GM23338 (cell line): ENCODE measurements around the gene BCL10. TPM values are rescaled to one million over a fixed set of nuclear protein-coding genes. Genes with fewer than 3 reads are reported as not detected.

Source experiments
- ATAC-seq: fragments of 200-7000 bp; cut with Tn5 transposase; 3 replicates; pipeline ENCODE4 v1.9.1; 2020
- DNase-seq: peaks from one replicate; pipeline ENCODE4 v3.0.0-alpha.2; 2015; ENCODE audit warnings: low spot score
- H2AFZ ChIP-seq: fragments of 200-600 bp; sonication (generic); 2 replicates; pipeline ENCODE4 v1.8.0; 2016; ENCODE audit warnings: antibody characterized with exemption, mild to moderate bottlenecking, moderate library complexity
- H3F3A ChIP-seq: fragments of 200-600 bp; sonication (generic); replicated peaks from 2 replicates; pipeline ENCODE4 v1.8.0; 2017; ENCODE audit warnings: antibody characterized with exemption, mixed run types, low read depth
- H3K27ac ChIP-seq: fragments of 200-600 bp; sonication (generic); 2 replicates; pipeline ENCODE4 v1.6.1; 2016; ENCODE audit warnings: low read depth
- H3K27me3 ChIP-seq: fragments of 200-600 bp; sonication (generic); 2 replicates; pipeline ENCODE4 v1.8.0; 2016; ENCODE audit warnings: mild to moderate bottlenecking, mixed run types, moderate library complexity; ENCODE audit not compliant: insufficient read depth
- H3K36me3 ChIP-seq: fragments of 200-600 bp; sonication (generic); 2 replicates; pipeline ENCODE4 v1.8.0; 2016; ENCODE audit warnings: mild to moderate bottlenecking; ENCODE audit not compliant: insufficient read depth
- H3K4me1 ChIP-seq: fragments of 200-600 bp; sonication (generic); 2 replicates; pipeline ENCODE4 v1.8.0; 2016; ENCODE audit warnings: mild to moderate bottlenecking, moderate library complexity; ENCODE audit not compliant: insufficient read depth
- H3K4me2 ChIP-seq: fragments of 200-600 bp; sonication (generic); 2 replicates; pipeline ENCODE4 v1.7.1; 2017; ENCODE audit warnings: mixed run types
- H3K4me3 ChIP-seq: fragments of 200-600 bp; sonication (generic); 2 replicates; pipeline ENCODE4 v1.6.1; 2016; ENCODE audit warnings: mixed run types
- H3K79me2 ChIP-seq: fragments of 200-600 bp; sonication (generic); replicated peaks from 2 replicates; pipeline ENCODE4 v1.8.0; 2017; ENCODE audit warnings: mild to moderate bottlenecking; ENCODE audit not compliant: insufficient read depth
- H3K9me2 ChIP-seq: fragments of 200-600 bp; sonication (generic); 2 replicates; pipeline ENCODE4 v1.8.0; 2017; ENCODE audit not compliant: insufficient read depth
- H4K20me1 ChIP-seq: fragments of 200-600 bp; sonication (generic); replicated peaks from 2 replicates; pipeline ENCODE4 v1.8.0; 2017; ENCODE audit warnings: mild to moderate bottlenecking; ENCODE audit not compliant: insufficient read depth
- H3K27ac Mint-ChIP-seq: 2 replicates; pipeline ENCODE4 v1.8.0; 2020; ENCODE audit warnings: inconsistent platforms, mild to moderate bottlenecking, moderate library complexity, mixed read lengths
- H3K27me3 Mint-ChIP-seq: 3 replicates; pipeline ENCODE4 v1.8.0; 2022; ENCODE audit warnings: low read depth, mild to moderate bottlenecking, moderate library complexity, mixed read lengths, inconsistent platforms; ENCODE audit not compliant: insufficient read depth, poor library complexity
- H3K36me3 Mint-ChIP-seq: 3 replicates; pipeline ENCODE4 v1.8.0; 2021; ENCODE audit warnings: low read depth, mild to moderate bottlenecking, inconsistent platforms, moderate library complexity, mixed read lengths
- H3K4me1 Mint-ChIP-seq: 3 replicates; pipeline ENCODE4 v1.8.0; 2020; ENCODE audit warnings: mild to moderate bottlenecking, inconsistent platforms, mixed read lengths
- H3K4me3 Mint-ChIP-seq: 3 replicates; pipeline ENCODE4 v1.8.0; 2021; ENCODE audit warnings: moderate library complexity, mild to moderate bottlenecking, inconsistent platforms, mixed read lengths
- H3K9me3 Mint-ChIP-seq: 3 replicates; pipeline ENCODE4 v1.8.0; 2020; ENCODE audit warnings: moderate library complexity, mild to moderate bottlenecking, inconsistent platforms, mixed read lengths
- CREB1 ChIP-seq: fragments of 250-450 bp; sonication (Bioruptor Pico); IDR thresholded peaks from 2 replicates; pipeline ENCODE4 v1.5.0; 2020; ENCODE audit warnings: low read depth, mild to moderate bottlenecking, moderate library complexity
- EZH2 ChIP-seq: fragments of 200-600 bp; sonication (generic); IDR thresholded peaks from one replicate; pipeline ENCODE4 v1.8.0; 2017; ENCODE audit warnings: antibody characterized with exemption, mild to moderate bottlenecking, low read depth; ENCODE audit not compliant: unreplicated experiment
- EZH2phosphoT487 ChIP-seq: fragments of 200-600 bp; sonication (generic); IDR thresholded peaks from one replicate; pipeline ENCODE4 v1.8.1; 2018; ENCODE audit warnings: antibody characterized with exemption; ENCODE audit not compliant: unreplicated experiment
- POLR2AphosphoS5 ChIP-seq: IDR thresholded peaks from 2 replicates; pipeline ENCODE4 v1.6.1; 2016; ENCODE audit warnings: antibody characterized with exemption, low read depth
- ZNF331 ChIP-seq: fragments of 250-450 bp; sonication (Bioruptor Pico); IDR thresholded peaks from 2 replicates; pipeline ENCODE4 v1.5.0; 2020; ENCODE audit warnings: low read depth, mild to moderate bottlenecking, moderate library complexity
- polyA plus RNA-seq: library from polyadenylated mRNA; unstranded; fragments of >200 nt; fragmentation: Nextera tagmentation; extraction: Ambion mirVana; gene quantifications from 2 replicates; pipeline ENCODE4 v1.2.1, GENCODE V29; 2016
- total RNA-seq: library from RNA; depleted of rRNA; stranded (reverse); fragments of >200 nt; shearing (Covaris generic); gene quantifications from 2 replicates; pipeline ENCODE4 v1.2.3, GENCODE V29; 2014
- TF ChIP-seq, protein P1 (sequence below): IDR thresholded peaks from one replicate; pipeline ENCODE4 v1.6.1; 2018; ENCODE audit warnings: antibody characterized with exemption; ENCODE audit not compliant: unreplicated experiment
- TF ChIP-seq, protein P2 (sequence below), 2 experiments: fragments of 200-600 bp in 1 of 2; sonication (generic) in 1 of 2; conservative IDR thresholded peaks; 2 replicates each; pipeline versions ENCODE4 v1.5.1 to v1.6.1; 2016 to 2017; ENCODE audit warnings: antibody characterized with exemption in 2 of 2, low read depth in 2 of 2, mild to moderate bottlenecking in 2 of 2, moderate library complexity in 1 of 2
- TF ChIP-seq, protein P3 (sequence below): IDR thresholded peaks from 2 replicates; pipeline ENCODE4 v1.6.1; 2016; ENCODE audit warnings: antibody characterized with exemption

The BCL10 gene
- total and polyA plus RNA-seq, 2 experiments from 2014 or later = 23.1 to 33.7 TPM

DNA sequence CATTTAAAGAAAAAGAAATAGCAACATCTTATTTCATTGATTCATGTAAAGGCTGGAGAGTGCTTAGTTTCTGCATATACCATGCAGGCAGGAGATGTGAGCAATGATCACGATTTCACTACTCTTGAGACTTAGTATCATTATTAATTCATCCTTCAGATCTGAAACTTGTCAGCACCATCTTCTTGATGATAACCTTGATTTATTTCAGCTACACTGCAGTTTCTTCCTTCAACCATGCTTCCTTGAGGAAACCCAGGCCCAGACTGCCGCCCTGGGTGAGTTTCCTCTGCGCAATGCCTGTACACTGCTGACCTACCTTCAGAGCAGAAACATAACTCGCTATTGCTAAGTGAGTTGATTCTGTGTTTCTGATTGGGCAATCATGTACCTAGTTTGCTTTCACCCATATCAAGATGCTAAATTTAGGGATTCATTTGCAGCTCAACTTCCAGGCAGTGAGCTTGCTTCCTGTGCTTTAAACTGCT, 13.5 kb upstream of the BCL10 start (continued):
- TF ChIP-seq, protein P1, sequence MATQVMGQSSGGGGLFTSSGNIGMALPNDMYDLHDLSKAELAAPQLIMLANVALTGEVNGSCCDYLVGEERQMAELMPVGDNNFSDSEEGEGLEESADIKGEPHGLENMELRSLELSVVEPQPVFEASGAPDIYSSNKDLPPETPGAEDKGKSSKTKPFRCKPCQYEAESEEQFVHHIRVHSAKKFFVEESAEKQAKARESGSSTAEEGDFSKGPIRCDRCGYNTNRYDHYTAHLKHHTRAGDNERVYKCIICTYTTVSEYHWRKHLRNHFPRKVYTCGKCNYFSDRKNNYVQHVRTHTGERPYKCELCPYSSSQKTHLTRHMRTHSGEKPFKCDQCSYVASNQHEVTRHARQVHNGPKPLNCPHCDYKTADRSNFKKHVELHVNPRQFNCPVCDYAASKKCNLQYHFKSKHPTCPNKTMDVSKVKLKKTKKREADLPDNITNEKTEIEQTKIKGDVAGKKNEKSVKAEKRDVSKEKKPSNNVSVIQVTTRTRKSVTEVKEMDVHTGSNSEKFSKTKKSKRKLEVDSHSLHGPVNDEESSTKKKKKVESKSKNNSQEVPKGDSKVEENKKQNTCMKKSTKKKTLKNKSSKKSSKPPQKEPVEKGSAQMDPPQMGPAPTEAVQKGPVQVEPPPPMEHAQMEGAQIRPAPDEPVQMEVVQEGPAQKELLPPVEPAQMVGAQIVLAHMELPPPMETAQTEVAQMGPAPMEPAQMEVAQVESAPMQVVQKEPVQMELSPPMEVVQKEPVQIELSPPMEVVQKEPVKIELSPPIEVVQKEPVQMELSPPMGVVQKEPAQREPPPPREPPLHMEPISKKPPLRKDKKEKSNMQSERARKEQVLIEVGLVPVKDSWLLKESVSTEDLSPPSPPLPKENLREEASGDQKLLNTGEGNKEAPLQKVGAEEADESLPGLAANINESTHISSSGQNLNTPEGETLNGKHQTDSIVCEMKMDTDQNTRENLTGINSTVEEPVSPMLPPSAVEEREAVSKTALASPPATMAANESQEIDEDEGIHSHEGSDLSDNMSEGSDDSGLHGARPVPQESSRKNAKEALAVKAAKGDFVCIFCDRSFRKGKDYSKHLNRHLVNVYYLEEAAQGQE = no peak
- no peak for TF ChIP-seq EZH2

DNA sequence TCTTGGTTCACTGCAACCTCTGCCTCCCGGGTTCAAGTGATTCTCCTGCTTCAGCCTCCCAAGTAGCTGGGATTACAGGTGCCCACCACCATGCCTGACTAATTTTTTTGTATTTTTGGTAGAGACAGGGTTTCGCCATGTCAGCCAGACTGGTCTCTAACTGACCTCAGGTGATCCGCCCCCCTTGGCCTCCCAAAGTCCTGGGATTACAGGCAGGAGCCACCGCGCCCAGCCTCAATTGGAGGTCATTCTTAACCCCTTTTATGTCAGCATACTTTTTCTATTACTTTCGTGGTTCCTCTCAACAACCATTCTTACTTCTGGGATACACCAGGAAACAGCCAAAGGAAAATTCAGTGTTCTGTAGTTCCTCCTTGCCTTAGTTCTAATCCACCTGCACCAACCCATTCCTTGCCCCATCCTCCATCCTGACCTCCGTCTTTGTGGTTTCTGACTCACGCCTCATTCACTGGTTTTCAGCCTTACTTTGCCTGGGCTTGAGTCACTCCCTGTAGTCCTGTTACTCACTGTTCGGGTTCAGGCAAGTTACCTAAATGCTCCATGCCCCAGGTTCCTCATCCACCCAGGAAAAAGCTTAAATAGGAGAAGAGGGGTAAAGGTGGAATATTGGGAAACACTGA, 12.9 kb upstream of the BCL10 start:
- no peaks in the 10 kb centered on the region for H3K36me3 ChIP-seq
- no peak overlapping the region for H2AFZ ChIP-seq
- no peaks in the 10 kb centered on the region for H3K4me1 ChIP-seq
- H4K20me1 ChIP-seq = no peaks in the 10 kb centered on the region
- H3K9me2 ChIP-seq = no peaks in the 10 kb centered on the region
- no peak overlapping the region for H3K4me2 ChIP-seq
- H3F3A ChIP-seq = no peaks in the 10 kb centered on the region
- Mint-ChIP-seq H3K9me3 (peaks cover 4% of the 10 kb centered on the region; the same call in 2 of the 3 replicates), H3K36me3 (no peaks in the 10 kb centered on the region), H3K27me3 (peaks cover 5% of the 10 kb centered on the region), H3K27ac (no peak overlapping the region), H3K4me3 (no peak overlapping the region), H3K4me1 (no peaks in the 10 kb centered on the region)
- no peak for ATAC-seq
- no peaks in the 10 kb centered on the region for H3K79me2 ChIP-seq
- no peak overlapping the region for H3K27ac ChIP-seq
- H3K4me3 ChIP-seq = no peak overlapping the region
- no peaks in the 10 kb centered on the region for H3K27me3 ChIP-seq
- no peak for DNase-seq
- TF ChIP-seq ZNF331 (CRISPR knock-in tag) (no peak), CREB1 (no peak), EZH2phosphoT487 (no peak), POLR2AphosphoS5 (no peak)
- TF ChIP-seq, protein P2, sequence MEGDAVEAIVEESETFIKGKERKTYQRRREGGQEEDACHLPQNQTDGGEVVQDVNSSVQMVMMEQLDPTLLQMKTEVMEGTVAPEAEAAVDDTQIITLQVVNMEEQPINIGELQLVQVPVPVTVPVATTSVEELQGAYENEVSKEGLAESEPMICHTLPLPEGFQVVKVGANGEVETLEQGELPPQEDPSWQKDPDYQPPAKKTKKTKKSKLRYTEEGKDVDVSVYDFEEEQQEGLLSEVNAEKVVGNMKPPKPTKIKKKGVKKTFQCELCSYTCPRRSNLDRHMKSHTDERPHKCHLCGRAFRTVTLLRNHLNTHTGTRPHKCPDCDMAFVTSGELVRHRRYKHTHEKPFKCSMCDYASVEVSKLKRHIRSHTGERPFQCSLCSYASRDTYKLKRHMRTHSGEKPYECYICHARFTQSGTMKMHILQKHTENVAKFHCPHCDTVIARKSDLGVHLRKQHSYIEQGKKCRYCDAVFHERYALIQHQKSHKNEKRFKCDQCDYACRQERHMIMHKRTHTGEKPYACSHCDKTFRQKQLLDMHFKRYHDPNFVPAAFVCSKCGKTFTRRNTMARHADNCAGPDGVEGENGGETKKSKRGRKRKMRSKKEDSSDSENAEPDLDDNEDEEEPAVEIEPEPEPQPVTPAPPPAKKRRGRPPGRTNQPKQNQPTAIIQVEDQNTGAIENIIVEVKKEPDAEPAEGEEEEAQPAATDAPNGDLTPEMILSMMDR (conservative IDR thresholded peaks at IDR 0.05; ENCODE audit: low read depth in 2 of 2) = no peak
- TF ChIP-seq, protein P1 = no peak
- TF ChIP-seq, protein P3, sequence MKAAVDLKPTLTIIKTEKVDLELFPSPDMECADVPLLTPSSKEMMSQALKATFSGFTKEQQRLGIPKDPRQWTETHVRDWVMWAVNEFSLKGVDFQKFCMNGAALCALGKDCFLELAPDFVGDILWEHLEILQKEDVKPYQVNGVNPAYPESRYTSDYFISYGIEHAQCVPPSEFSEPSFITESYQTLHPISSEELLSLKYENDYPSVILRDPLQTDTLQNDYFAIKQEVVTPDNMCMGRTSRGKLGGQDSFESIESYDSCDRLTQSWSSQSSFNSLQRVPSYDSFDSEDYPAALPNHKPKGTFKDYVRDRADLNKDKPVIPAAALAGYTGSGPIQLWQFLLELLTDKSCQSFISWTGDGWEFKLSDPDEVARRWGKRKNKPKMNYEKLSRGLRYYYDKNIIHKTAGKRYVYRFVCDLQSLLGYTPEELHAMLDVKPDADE = no peak
